B cell (primary cell): Measurements from ENCODE around the gene CHST11. TPM values are rescaled to one million over a fixed set of nuclear protein-coding genes. Genes with fewer than 3 reads are reported as not detected.
A peak's percentile ranks its signal among the peaks of the same experiment; 100 is the strongest.

ENCODE experiments used
- ATAC-seq: fragments of 200-7000 bp; cut with Tn5 transposase; one replicate; pipeline ENCODE4 v1.10.0; 2021; ENCODE audit warnings: low read depth, mild to moderate bottlenecking, moderate number of reproducible peaks, moderate library complexity
- CTCF ChIA-PET: fragments of 350-600 bp; sonication (Branson Sonifier 250); formaldehyde crosslinking; loops from one replicate; lab custom pipeline; 2021; ENCODE audit warnings: antibody characterized with exemption, inconsistent platforms; lab: Charles Lee
- POLR2A ChIA-PET: fragments of 350-600 bp; sonication (Branson Sonifier 250); formaldehyde crosslinking; loops from one replicate; lab custom pipeline; 2021; ENCODE audit warnings: antibody characterized with exemption; lab: Charles Lee
- DNase-seq: peaks from one replicate; pipeline ENCODE4 v3.0.0; 2013
- H2AFZ ChIP-seq: 2 replicates; pipeline ENCODE4 v1.6.1; 2012; ENCODE audit warnings: mild to moderate bottlenecking, low read depth, low read length; ENCODE audit not compliant: insufficient read depth, poor library complexity, severe bottlenecking
- H3K27ac ChIP-seq, 2 donors: 1 replicate in 1 of 2; 2 replicates in 1 of 2; pipeline ENCODE4 v1.5.1; 2012 to 2013; ENCODE audit warnings: low read length in 2 of 2, mild to moderate bottlenecking in 2 of 2, moderate library complexity in 1 of 2
- H3K27me3 ChIP-seq, 4 experiments: fragments of 200-600 bp in 1 of 4; sonication (generic) in 1 of 4; replicated peaks in 1 of 4; 1 replicate in 2 of 4; 2 replicates in 2 of 4; pipeline versions ENCODE4 v1.6.1 to v1.7.0; 2013 to 2016; ENCODE audit warnings: low read length in 3 of 4, mild to moderate bottlenecking in 2 of 4, mixed read lengths in 1 of 4, moderate library complexity in 1 of 4; ENCODE audit not compliant: insufficient read depth in 4 of 4, control insufficient read depth in 3 of 4; ENCODE audit errors: control extremely low read depth in 1 of 4
- H3K36me3 ChIP-seq, 2 experiments: replicated peaks in 1 of 2; 1 replicate in 1 of 2; 2 replicates in 1 of 2; pipeline versions ENCODE4 v1.6.1 to v1.7.1; 2013; ENCODE audit warnings: low read length in 1 of 2; ENCODE audit not compliant: insufficient read depth in 2 of 2, control insufficient read depth in 1 of 2; ENCODE audit errors: control extremely low read depth in 1 of 2, extremely low read depth in 1 of 2
- H3K4me1 ChIP-seq, 2 donors: fragments of 200-600 bp in 1 of 2; sonication (generic) in 1 of 2; 1 replicate in 1 of 2; 2 replicates in 1 of 2; pipeline versions ENCODE4 v1.5.1 to v1.6.1; 2013 to 2017; ENCODE audit warnings: low read length in 2 of 2; ENCODE audit not compliant: control insufficient read depth in 2 of 2, insufficient read depth in 2 of 2
- H3K4me2 ChIP-seq: replicated peaks from 2 replicates; pipeline ENCODE3; 2012; ENCODE audit warnings: mild to moderate bottlenecking, low read depth, low read length; ENCODE audit not compliant: poor library complexity, severe bottlenecking
- H3K4me3 ChIP-seq, 5 experiments: fragments of 200-600 bp in 1 of 5; sonication (generic) in 1 of 5; 1 replicate in 3 of 5; 2 replicates in 2 of 5; pipeline versions ENCODE4 v1.5.1 to v1.7.0; 2011 to 2016; ENCODE audit warnings: low read length in 4 of 5, mild to moderate bottlenecking in 4 of 5, low read depth in 2 of 5, control low read depth in 1 of 5, moderate library complexity in 1 of 5; ENCODE audit not compliant: insufficient read depth in 1 of 5; ENCODE audit errors: control extremely low read depth in 1 of 5, extremely low read depth in 1 of 5
- H3K79me2 ChIP-seq: fragments of 200-600 bp; sonication (generic); one replicate; pipeline ENCODE4 v1.6.0; 2016; ENCODE audit warnings: low read length; ENCODE audit not compliant: control insufficient read depth, insufficient read depth
- H3K9ac ChIP-seq: fragments of 200-600 bp; sonication (generic); 2 replicates; pipeline ENCODE4 v1.6.1; 2017; ENCODE audit warnings: mild to moderate bottlenecking, low read length, moderate library complexity
- H3K9me3 ChIP-seq, 3 donors: one replicate each; pipeline versions ENCODE4 v1.6.1 to v1.7.1; 2013; ENCODE audit warnings: low read length in 2 of 3; ENCODE audit not compliant: control insufficient read depth in 2 of 3, insufficient read depth in 1 of 3; ENCODE audit errors: control extremely low read depth in 1 of 3
- H4K20me1 ChIP-seq: 2 replicates; pipeline ENCODE4 v1.6.0; 2012; ENCODE audit warnings: mild to moderate bottlenecking, low read length; ENCODE audit not compliant: insufficient read depth, control insufficient read depth, poor library complexity, severe bottlenecking
- H3K27ac Mint-ChIP-seq: one replicate; pipeline ENCODE4 v1.8.0; 2021; ENCODE audit warnings: mixed read lengths
- H3K27me3 Mint-ChIP-seq: one replicate; pipeline ENCODE4 v1.8.0; 2021; ENCODE audit warnings: mixed read lengths
- H3K4me1 Mint-ChIP-seq: one replicate; pipeline ENCODE4 v1.8.0; 2021; ENCODE audit warnings: mixed read lengths
- H3K4me3 Mint-ChIP-seq: one replicate; pipeline ENCODE4 v1.8.0; 2021; ENCODE audit warnings: mixed read lengths
- H3K9me3 Mint-ChIP-seq: one replicate; pipeline ENCODE4 v1.8.0; 2022; ENCODE audit warnings: mixed read lengths; ENCODE audit not compliant: insufficient read depth
- CTCF ChIP-seq: fragments of 200-600 bp; IDR thresholded peaks from one replicate; pipeline ENCODE4 v1.8.0; 2022; ENCODE audit warnings: antibody characterized with exemption, mild to moderate bottlenecking
- EZH2 ChIP-seq: IDR thresholded peaks from 2 replicates; pipeline ENCODE4 v1.6.1; 2012; ENCODE audit warnings: borderline replicate concordance, low read depth, mild to moderate bottlenecking, moderate library complexity, low read length; ENCODE audit not compliant: insufficient read depth, poor library complexity, severe bottlenecking
- WGBS: methylation state at CpG from one replicate; pipeline ENCODE4 v1.1.5; 2013; ENCODE audit warnings: missing lambda C conversion rate; ENCODE audit not compliant: insufficient coverage; 5-methylcytosine and 5-hydroxymethylcytosine counted together
- intact Hi-C: fragments of 100-400 bp; cut with micrococcal nuclease; formaldehyde crosslinking; loops from one replicate; pipeline ENCODE4 v1.10.0; 2022
- polyA plus RNA-seq: library from polyadenylated mRNA; depleted of rRNA; stranded (reverse); fragments of >200 nt; gene quantifications from 2 replicates; pipeline ENCODE4 v1.2.3, GENCODE V29; 2012
- total RNA-seq, 2 donors: library from RNA; stranded (reverse); fragments of 120-200 nt in 1 of 2; gene quantifications; 1 replicate in 1 of 2; 2 replicates in 1 of 2; pipeline versions ENCODE4 v1.2.3 to v1.2.4, GENCODE V29; 2013 to 2022

The CHST11 gene
- total and polyA plus RNA-seq, 2 donors (not counting 1 experiment from before 2014, with no cell fraction given) = 46.3 to 152 TPM

- ChIA-PET CTCF (interaction anchor here (0.6 to 4.0 kb wide), 11 partner anchors 9 to 517 kb away, joined by 3 to 29 read pairs (median 3); partner anchors contain the start of gene CHST11), POLR2A (interaction anchor here (0.5 to 3.7 kb wide), 6 partner anchors 11 to 205 kb away, joined by 3 to 26 read pairs (median 5); partner anchors contain the start of gene CHST11)
- Histone ChIP-seq H3K9me3 (peaks cover 0 to 11% (median 7%) of the 10 kb centered on the region in 3 donors), H2AFZ (no peak overlapping the region), H3K9ac (peak overlapping the region; percentile 43), H3K4me2 (peak overlapping the region; percentile 68), H3K79me2 (peaks cover 56% of the 10 kb centered on the region), H3K4me1 (peaks cover 37 to 55% of the 10 kb centered on the region in 2 donors), H3K27ac (peak overlapping the region; percentile 70 to 87), H3K36me3 (peaks cover under 1 to 1% of the 10 kb centered on the region in 2 experiments), H3K27me3 (no peaks in the 10 kb centered on the region), H3K4me3 (peak overlapping the region in 3 of 5 experiments; percentile 18 to 50 (median 21)), H4K20me1 (peaks cover 8% of the 10 kb centered on the region)
- peak; percentile 75 for ATAC-seq
- Mint-ChIP-seq H3K9me3 (peaks cover 3% of the 10 kb centered on the region), H3K4me1 (peaks cover 75% of the 10 kb centered on the region), H3K4me3 (peak overlapping the region; percentile 79), H3K27ac (peak overlapping the region; percentile 82), H3K27me3 (no peaks in the 10 kb centered on the region)
- WGBS = 40% methylated on average over 2 of the region's 8 CpGs
- intact Hi-C loops = loop anchor here (1.0 to 5.0 kb wide), 3 partner anchors 33 to 73 kb away; no protein-coding TSS in a partner anchor
- peak; percentile 90 for DNase-seq
- TF ChIP-seq CTCF (no peak), EZH2 (no peak)
These were observed 112.8 kb downstream of the CHST11 start for GRCh38 chr12:104569346-104570173.
